Spleen (tissue), 13 donors: Measurements from ENCODE around the gene PTGFR. TPM values are rescaled to one million over a fixed set of nuclear protein-coding genes. Genes with fewer than 3 reads are reported as not detected.

ENCODE experiments used
- DNase-seq: peaks from one replicate; pipeline ENCODE4 v3.0.0-alpha.2; 2020
- H3K27ac ChIP-seq, 8 donors: fragments of 200-600 bp; sonication (generic) in 7 of 8; 1 replicate in 4 of 8; 2 replicates in 4 of 8; pipeline versions ENCODE4 v1.5.0 to v1.8.0; 2016 to 2021; ENCODE audit warnings: inconsistent platforms in 4 of 8, mild to moderate bottlenecking in 4 of 8, moderate library complexity in 1 of 8
- H3K27me3 ChIP-seq, 7 donors: fragments of 200-600 bp; sonication (generic) in 6 of 7; replicated peaks in 1 of 7; 1 replicate in 4 of 7; 2 replicates in 3 of 7; pipeline versions ENCODE4 v1.5.0 to v1.8.0; 2016 to 2021; ENCODE audit warnings: inconsistent platforms in 3 of 7, mild to moderate bottlenecking in 1 of 7
- H3K36me3 ChIP-seq, 6 donors: fragments of 200-600 bp; sonication (generic) in 5 of 6; 1 replicate in 4 of 6; 2 replicates in 2 of 6; pipeline versions ENCODE4 v1.5.0 to v1.8.0; 2016 to 2021; ENCODE audit warnings: inconsistent platforms in 2 of 6
- H3K4me1 ChIP-seq, 6 donors: fragments of 200-600 bp; sonication (generic) in 5 of 6; 1 replicate in 3 of 6; 2 replicates in 3 of 6; pipeline versions ENCODE4 v1.5.0 to v1.8.0; 2016 to 2021; ENCODE audit warnings: inconsistent platforms in 3 of 6
- H3K4me3 ChIP-seq, 8 donors: fragments of 200-600 bp; sonication (generic) in 7 of 8; 1 replicate in 4 of 8; 2 replicates in 4 of 8; pipeline versions ENCODE4 v1.5.0 to v1.8.0; 2016 to 2021; ENCODE audit warnings: inconsistent platforms in 4 of 8, mild to moderate bottlenecking in 4 of 8, moderate library complexity in 2 of 8
- H3K9me3 ChIP-seq, 8 donors: fragments of 200-600 bp; sonication (generic) in 7 of 8; 1 replicate in 4 of 8; 2 replicates in 4 of 8; pipeline versions ENCODE4 v1.5.0 to v1.8.0; 2016 to 2021; ENCODE audit warnings: inconsistent platforms in 4 of 8
- CTCF ChIP-seq, 11 experiments: fragments of 200-600 bp in 7 of 11; fragments of 450-650 bp in 4 of 11; sonication (generic) in 4 of 11; IDR thresholded peaks in 8 of 11; conservative IDR thresholded peaks in 3 of 11; 1 replicate in 7 of 11; 2 replicates in 4 of 11; pipeline versions ENCODE4 v1.4.0 to v1.8.0; 2016 to 2021; ENCODE audit warnings: antibody characterized with exemption in 11 of 11, inconsistent platforms in 4 of 11, mild to moderate bottlenecking in 1 of 11
- POLR2A ChIP-seq, 3 donors: fragments of 450-650 bp; IDR thresholded peaks; one replicate each; pipeline ENCODE4 v1.5.1; 2017; ENCODE audit warnings: antibody characterized with exemption in 3 of 3, mild to moderate bottlenecking in 1 of 3
- POLR2AphosphoS5 ChIP-seq, 3 donors: sonication (generic); formaldehyde crosslinking; IDR thresholded peaks; one replicate each; pipeline ENCODE4 v1.5.1; 2017; ENCODE audit warnings: antibody characterized with exemption in 3 of 3
- WGBS, 5 donors: extraction: QIAGEN DNeasy Blood & Tissue Kit in 3 of 5; methylation state at CpG; one replicate each; pipeline versions ENCODE4 v1.1.5 to v1.1.7; 2013 to 2018; 5-methylcytosine and 5-hydroxymethylcytosine counted together
- intact Hi-C: fragments of 100-400 bp; cut with DNase I; formaldehyde crosslinking; loops from one replicate; pipeline ENCODE4 v1.15.0; 2023; ENCODE audit warnings: low total_unique reads
- long read RNA-seq, 2 donors: transcript quantifications; one replicate each; lab custom pipeline, GENCODE V29; 2026
- polyA plus RNA-seq, 3 donors: library from polyadenylated mRNA; stranded (reverse); fragments of 200-250 nt; gene quantifications; one replicate each; pipeline ENCODE4 v1.2.1, GENCODE V29; 2013
- total RNA-seq, 7 donors: library from RNA; depleted of rRNA in 3 of 7; stranded (reverse); fragments of >200 nt in 3 of 7; fragmentation: NEBNext Ultra II Directional in 4 of 7; extraction: Animal tissue kit (Norgen Biotek cat#: 25700) in 4 of 7; gene quantifications; one replicate each; pipeline versions ENCODE4 v1.1.0 to v1.2.1, GENCODE V29; 2016 to 2021
- donor health status: healthy with polysubstance abuse.
- donor health status: DM: no; HTN: no; CAD: no; lungs with moderate emphysema.
- donor health status: DM: no; HTN: no; CAD: no.
- donor health status: Bipolar disorder and iron deficiency.
- donor health status: healthy.
- donor health status: DM: no; HTN: no; CAD: no.
- donor health status: DM: yes; HTN: yes; CAD: no.

PTGFR gene, protein sequence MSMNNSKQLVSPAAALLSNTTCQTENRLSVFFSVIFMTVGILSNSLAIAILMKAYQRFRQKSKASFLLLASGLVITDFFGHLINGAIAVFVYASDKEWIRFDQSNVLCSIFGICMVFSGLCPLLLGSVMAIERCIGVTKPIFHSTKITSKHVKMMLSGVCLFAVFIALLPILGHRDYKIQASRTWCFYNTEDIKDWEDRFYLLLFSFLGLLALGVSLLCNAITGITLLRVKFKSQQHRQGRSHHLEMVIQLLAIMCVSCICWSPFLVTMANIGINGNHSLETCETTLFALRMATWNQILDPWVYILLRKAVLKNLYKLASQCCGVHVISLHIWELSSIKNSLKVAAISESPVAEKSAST
- total RNA-seq (1 to 10 TPM in 1 of 7 donors, under 1 TPM in 6; 0.30 to 2.4 (median 0.57) TPM), polyA plus RNA-seq (under 1 TPM; 0.28 to 0.42 (median 0.32) TPM)
- long read RNA-seq, donor 1: 0 reads
- long read RNA-seq, donor 2, full-length matches to known transcripts: 1 of 1 reads
- long read RNA-seq, donor 2, partial matches to known transcripts: 0 of 1 reads
- long read RNA-seq, donor 2, other reads (novel, unspliced or antisense): 0 of 1 reads

- H3K27ac ChIP-seq: peak within 1 kb of the TSS in 3 of 8 donors; percentile 4 to 75 (median 59)
- H3K27me3 ChIP-seq: peaks cover 0 to 31% (median 6%) of the 10 kb centered on the region in 7 donors
- TF ChIP-seq POLR2AphosphoS5 (IDR thresholded peaks at IDR 0.05) (peak in 2 of 3 donors; percentile 48 to 52), POLR2A (IDR thresholded peaks at IDR 0.05) (no peak)
- WGBS, 5 donors: 4 to 6% (median 5%) methylated on average over 15 to 42 of the region's 42 CpGs
- H3K4me3 ChIP-seq: peak within 1 kb of the TSS; percentile 8 to 70 (median 42)
- peaks cover 0 to 4% (median 0%) of the 10 kb centered on the region in 8 donors for H3K9me3 ChIP-seq
- H3K36me3 ChIP-seq: no peaks in the 10 kb centered on the region
- no peak for DNase-seq
- peaks cover 0 to 15% (median 0%) of the 10 kb centered on the region in 6 donors for H3K4me1 ChIP-seq
- intact Hi-C loops: no loop called here
Measured at GRCh38 chr1:78490861-78491450, at the start of gene PTGFR. TSS of gene PTGFR (plus strand) at chr1:78490974. CDS start at chr1:78492744, 1,770 bp downstream.

DNA sequence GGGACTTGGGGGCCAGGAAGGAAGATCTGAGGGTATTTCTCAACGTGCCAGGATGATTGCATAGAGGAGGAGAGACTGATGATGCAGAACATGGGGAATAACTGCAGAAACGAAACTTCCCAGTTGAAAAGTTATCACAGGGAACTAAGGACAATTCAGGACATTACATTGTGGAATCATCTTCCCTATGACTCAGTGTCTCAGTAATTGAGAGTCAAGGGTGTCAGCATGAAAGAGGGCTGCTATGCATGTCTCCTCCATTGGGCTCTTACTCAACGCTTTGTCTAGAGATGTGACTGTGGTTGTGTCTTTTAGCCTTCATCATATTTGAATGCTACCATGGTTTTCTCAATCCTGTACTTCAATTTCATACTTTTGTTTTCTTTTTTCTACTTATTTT lies 48.9 kb upstream of the PTGFR start:
- intact Hi-C loops: no loop called here
- Histone ChIP-seq H3K27me3 (no peaks in the 10 kb centered on the region), H3K27ac (no peak overlapping the region), H3K4me3 (no peak overlapping the region), H3K9me3 (peaks cover 0 to 5% (median 0%) of the 10 kb centered on the region in 8 donors), H3K4me1 (no peaks in the 10 kb centered on the region), H3K36me3 (no peaks in the 10 kb centered on the region)
- 46 to 70% (median 50%) methylated on average over 3 of the region's 3 CpGs for WGBS, 5 donors
- DNase-seq: no peak
- TF ChIP-seq CTCF (IDR thresholded peaks at IDR 0.05 in 8 of 11, conservative IDR thresholded peaks at IDR 0.05 in 3 of 11) (no peak), POLR2AphosphoS5 (IDR thresholded peaks at IDR 0.05) (no peak), POLR2A (IDR thresholded peaks at IDR 0.05) (no peak)

DNA sequence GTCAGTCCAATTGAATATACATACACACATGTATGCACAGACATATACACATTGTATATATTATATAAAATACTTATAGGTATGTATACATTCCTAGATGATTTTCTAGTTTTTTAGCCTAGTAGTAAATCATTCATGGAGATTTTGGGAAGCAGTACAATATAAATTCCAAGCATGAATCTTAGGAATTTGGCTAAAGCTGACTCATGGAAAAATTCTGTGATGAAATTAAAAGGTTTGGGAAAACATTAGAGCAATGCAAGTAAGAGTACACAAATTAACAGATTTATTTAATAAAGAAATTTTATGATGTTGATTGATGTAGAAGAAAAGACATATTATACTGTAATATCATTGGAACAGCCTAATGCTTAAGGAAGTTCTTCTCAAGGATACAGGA lies 43.7 kb upstream of the PTGFR start:
- no peak overlapping the region for H3K4me3 ChIP-seq
- intact Hi-C loops: no loop called here
- TF ChIP-seq POLR2AphosphoS5 (IDR thresholded peaks at IDR 0.05): no peak
- no peak for TF ChIP-seq CTCF (IDR thresholded peaks at IDR 0.05 in 8 of 11, conservative IDR thresholded peaks at IDR 0.05 in 3 of 11)
- TF ChIP-seq POLR2A (IDR thresholded peaks at IDR 0.05): no peak
- H3K9me3 ChIP-seq: peaks cover 0 to 9% (median 0%) of the 10 kb centered on the region in 8 donors
- H3K4me1 ChIP-seq: no peaks in the 10 kb centered on the region
- H3K27me3 ChIP-seq: no peaks in the 10 kb centered on the region
- no peak for DNase-seq
- no peak overlapping the region for H3K27ac ChIP-seq
- no peaks in the 10 kb centered on the region for H3K36me3 ChIP-seq

GRCh38 chr1:78464449-78464891 lies 26.3 kb upstream of the PTGFR start:
- no peak for TF ChIP-seq POLR2AphosphoS5 (IDR thresholded peaks at IDR 0.05)
- TF ChIP-seq CTCF (IDR thresholded peaks at IDR 0.05 in 8 of 11, conservative IDR thresholded peaks at IDR 0.05 in 3 of 11): no peak
- no peak for TF ChIP-seq POLR2A (IDR thresholded peaks at IDR 0.05)
- intact Hi-C loops: no loop called here
- Histone ChIP-seq H3K4me1 (no peaks in the 10 kb centered on the region), H3K9me3 (peaks cover 0 to 52% (median 31%) of the 10 kb centered on the region in 8 donors), H3K27ac (no peak overlapping the region), H3K27me3 (no peaks in the 10 kb centered on the region), H3K36me3 (no peaks in the 10 kb centered on the region), H3K4me3 (no peak overlapping the region)
- 73 to 95% (median 81%) methylated on average over 1 of the region's 1 CpG for WGBS, 5 donors
- no peak for DNase-seq
